Measurements from ENCODE around the gene EXOC3L1. TPM values are rescaled to one million over a fixed set of nuclear protein-coding genes. Genes with fewer than 3 reads are reported as not detected.

Gene EXOC3L1
- polyA plus RNA-seq, 2 of the 4 experiments (the other 2 are of a cell fraction): 0.06 TPM; not detected in 1

- Histone ChIP-seq H3K4me2 (no peak overlapping the region), H3K4me3 (no peak overlapping the region), H3K27ac (peak overlapping the region; percentile 28 to 73; a peak in 2 of 6 replicates), H3K9me3 (no peaks in the 10 kb centered on the region), H3K4me1 (peaks cover 20% of the 10 kb centered on the region)
- no peak for ATAC-seq
- CTCF ChIA-PET: interaction anchor here (0.6 to 10.5 kb wide), 5 partner anchors 8 to 877 kb away, joined by 3 to 105 read pairs (median 5); partner anchors contain the start of genes E2F4 and ELMO3
- no peak for DNase-seq (ENCODE audit: low read depth in 1 of 2, low spot score in 1 of 2)
- POLR2A ChIA-PET: interaction anchor here (1.2 kb wide), 1 partner anchor 20 kb away, joined by 3 read pairs; the partner anchor contains the start of gene TMEM208
- FAIRE-seq: no peak
- TF ChIP-seq ZFP36 (IDR thresholded peaks at IDR 0.05; ENCODE audit: borderline replicate concordance, partially characterized antibody) (no peak), MAX (IDR thresholded peaks at IDR 0.05) (no peak), GATA3 (IDR thresholded peaks at IDR 0.05; ENCODE audit: borderline replicate concordance) (no peak), BCL3 (IDR thresholded peaks at IDR 0.05) (no peak), CHD4 (IDR thresholded peaks at IDR 0.05; ENCODE audit: borderline replicate concordance) (no peak), SREBF2 (IDR thresholded peaks at IDR 0.05) (no peak), BHLHE40 (IDR thresholded peaks at IDR 0.05; ENCODE audit: low read depth, low read length) (no peak), POLR2A (IDR thresholded peaks at IDR 0.05; ENCODE audit: low read length) (no peak)
- whole genome bisulfite sequencing (ENCODE audit: missing lambda C conversion rate): 90% methylated on average over 8 of the region's 8 CpGs
These were observed 16.3 kb upstream of the EXOC3L1 start for GRCh38 chr16:67206129-67206837.

GRCh38 chr16:67204076-67204475 is 14.1 kb upstream of the EXOC3L1 start:
- POLR2A ChIA-PET: no interaction called here
- H3K9me3 ChIP-seq: no peaks in the 10 kb centered on the region
- CTCF ChIA-PET: interaction anchor here (1.3 to 2.0 kb wide), 3 partner anchors 9 to 13 kb away, joined by 4 to 7 read pairs (median 4); no protein-coding TSS in a partner anchor
- WGBS (ENCODE audit: missing lambda C conversion rate): 100% methylated on average over 1 of the region's 4 CpGs
- H3K27ac ChIP-seq: no peak overlapping the region
- no peak for DNase-seq (ENCODE audit: low read depth in 1 of 2, low spot score in 1 of 2)
- TF ChIP-seq SREBF2 (IDR thresholded peaks at IDR 0.05): no peak
- TF ChIP-seq CBX2 (IDR thresholded peaks at IDR 0.05; ENCODE audit: borderline replicate concordance, low read depth): no peak
- TF ChIP-seq PHF8 (IDR thresholded peaks at IDR 0.05; ENCODE audit: borderline replicate concordance, low read depth): no peak
- no peak for TF ChIP-seq FOSL2 (IDR thresholded peaks at IDR 0.05)
- TF ChIP-seq FOSL2 (CRISPR knock-in tag; IDR thresholded peaks at IDR 0.05): no peak
- no peak for TF ChIP-seq CTCF (IDR thresholded peaks at IDR 0.05)
- no peak for TF ChIP-seq BHLHE40 (IDR thresholded peaks at IDR 0.05; ENCODE audit: low read depth, low read length)
- TF ChIP-seq KDM1A (IDR thresholded peaks at IDR 0.05; ENCODE audit: low read depth): no peak
- no peak for TF ChIP-seq POLR2A (IDR thresholded peaks at IDR 0.05; ENCODE audit: low read length)
- no peak overlapping the region for H3K4me3 ChIP-seq
- FAIRE-seq: no peak
- peaks cover 20% of the 10 kb centered on the region for H3K4me1 ChIP-seq
- ATAC-seq: no peak
- no peak overlapping the region for H3K4me2 ChIP-seq

- Histone ChIP-seq H3K4me2 (no peak overlapping the region), H3K27ac (no peak overlapping the region), H3K9me3 (no peaks in the 10 kb centered on the region), H3K4me3 (no peak overlapping the region), H3K4me1 (peaks cover 23% of the 10 kb centered on the region)
- no peak for FAIRE-seq
- no peak for DNase-seq (ENCODE audit: low read depth in 1 of 2, low spot score in 1 of 2)
- no peak for TF ChIP-seq POLR2AphosphoS2 (conservative IDR thresholded peaks at IDR 0.05; ENCODE audit: low read length)
- no peak for TF ChIP-seq ELK1 (IDR thresholded peaks at IDR 0.05; ENCODE audit: low read depth, low read length)
- no peak for ATAC-seq
- POLR2A ChIA-PET: interaction anchor here (0.6 to 1.1 kb wide), 2 partner anchors 24 to 33 kb away, joined by 3 read pairs; partner anchors contain the start of gene TMEM208
- CTCF ChIA-PET: interaction anchor here (1.0 to 2.7 kb wide), 4 partner anchors 8 to 249 kb away, joined by 4 to 12 read pairs (median 6); no protein-coding TSS in a partner anchor
- WGBS (ENCODE audit: missing lambda C conversion rate): 87% methylated on average over 13 of the region's 23 CpGs
These were observed 13.1 kb upstream of the EXOC3L1 start for GRCh38 chr16:67202956-67203493.

All from A549 (cell line).